ENCODE measurements around the gene SGPL1.

Gene SGPL1

GRCh38 chr10:70925377-70926225, 109.9 kb downstream of the SGPL1 start:
- DNase-seq, result peak; percentile 29 to 42

DNA sequence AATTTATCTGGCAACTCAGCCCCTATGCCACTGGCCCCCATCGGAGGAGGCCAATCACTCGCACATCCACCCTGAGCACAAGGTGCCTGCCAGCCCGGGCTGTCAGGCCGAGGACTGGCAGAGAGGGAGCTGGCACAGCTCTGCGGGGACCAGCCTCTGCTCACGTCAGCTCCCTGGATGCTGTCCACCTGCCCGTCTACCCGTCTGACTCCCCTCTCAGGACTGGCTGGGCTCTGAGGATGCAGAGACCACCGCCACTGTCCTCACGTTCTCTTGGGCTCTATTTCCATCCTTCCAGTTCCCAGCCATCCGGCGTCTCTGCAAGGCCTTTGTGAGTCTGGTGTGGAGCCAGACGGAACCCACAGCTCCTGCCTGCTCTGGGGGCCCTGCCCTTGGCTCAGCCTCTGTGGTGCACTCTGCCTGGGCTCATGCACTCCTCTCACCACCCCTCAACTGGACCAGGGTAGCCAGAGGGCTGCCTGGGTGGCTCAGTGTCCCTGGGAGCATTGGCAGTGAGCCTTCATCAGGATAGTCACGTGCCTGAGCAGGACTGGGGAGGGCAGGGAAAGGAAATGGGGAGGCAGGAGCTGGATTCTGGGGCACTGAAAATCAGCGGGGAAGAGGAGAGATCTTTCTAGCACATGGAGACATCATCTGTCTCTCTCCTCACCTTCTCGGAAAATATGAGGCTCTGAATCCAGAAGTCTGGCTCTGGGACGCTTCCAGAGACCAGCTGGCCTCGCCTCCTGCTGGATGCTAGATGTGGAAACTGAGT, 110.7 kb downstream of the SGPL1 start:
- DNase-seq, result no peak

GRCh38 chr10:70927189-70927943, 111.6 kb downstream of the SGPL1 start:
- peak; percentile 10 to 27 for DNase-seq

GRCh38 chr10:70928140-70928539, 112.4 kb downstream of the SGPL1 start:
- DNase-seq, result peak in 1 of 2 donors; percentile 9

DNA sequence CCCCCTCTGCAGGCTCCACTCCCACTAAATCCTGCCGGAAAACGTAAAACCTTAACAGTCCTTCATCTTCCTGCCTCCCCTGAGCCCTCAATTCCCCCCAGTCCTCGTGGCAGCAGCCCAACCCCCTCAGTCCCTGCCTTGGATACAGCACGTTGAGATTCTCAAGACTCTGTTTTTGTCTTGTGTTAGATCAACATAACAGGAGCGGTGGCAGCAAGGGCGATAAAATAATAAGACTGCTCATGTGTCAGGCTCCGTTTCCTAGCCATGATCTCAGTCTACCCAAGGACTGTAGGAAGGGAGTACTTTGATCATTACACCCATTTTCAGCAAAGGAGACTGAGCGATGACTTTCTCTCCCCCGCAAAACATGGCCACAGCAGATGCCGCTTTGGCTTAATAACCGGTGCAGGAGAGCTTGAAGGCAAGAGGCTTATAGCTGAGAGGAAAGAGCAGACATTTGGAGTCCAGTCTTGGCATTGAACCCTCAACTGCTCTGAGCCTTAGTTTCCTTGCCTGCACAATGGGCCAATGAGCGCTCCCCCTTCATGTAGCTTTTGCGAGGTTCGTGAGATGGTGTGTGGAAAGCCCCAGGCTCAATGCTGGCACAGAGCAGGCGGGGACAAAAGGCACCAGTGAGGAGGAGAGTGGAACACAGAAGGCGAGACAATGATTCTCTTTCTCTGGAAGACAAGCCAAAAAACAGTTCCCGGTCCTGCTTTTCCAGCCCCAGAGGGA, 114.7 kb downstream of the SGPL1 start:
- no peak for DNase-seq

Data from inflammatory macrophage (primary cell).